WERI-Rb-1 (cell line): Measurements from ENCODE around the gene ZC3H15.

Source experiments
- DNase-seq: peaks from one replicate; pipeline ENCODE4 v3.0.0-alpha.2; 2020
- H3K27ac ChIP-seq: fragments of 250-450 bp; sonication (Bioruptor Pico); 2 replicates; pipeline ENCODE4 v1.5.1; 2020; ENCODE audit warnings: mild to moderate bottlenecking, moderate library complexity
- H3K27me3 ChIP-seq: fragments of 250-450 bp; sonication (Bioruptor Pico); 2 replicates; pipeline ENCODE4 v1.5.1; 2021; ENCODE audit warnings: mild to moderate bottlenecking, low read depth, moderate library complexity; ENCODE audit not compliant: insufficient read depth, severe bottlenecking
- H3K36me3 ChIP-seq: fragments of 250-450 bp; sonication (Bioruptor Pico); 2 replicates; pipeline ENCODE4 v1.5.1; 2020; ENCODE audit warnings: mild to moderate bottlenecking, moderate library complexity
- H3K4me3 ChIP-seq: 2 replicates; pipeline ENCODE4 v1.5.1; 2011; ENCODE audit warnings: low read depth, mild to moderate bottlenecking, control low read depth, low read length
- H3K9me3 ChIP-seq: fragments of 250-450 bp; sonication (Bioruptor Pico); 2 replicates; pipeline ENCODE4 v1.5.1; 2021; ENCODE audit warnings: mild to moderate bottlenecking, moderate library complexity; ENCODE audit not compliant: severe bottlenecking
- TF ChIP-seq, protein P1 (sequence below): IDR thresholded peaks from 2 replicates; pipeline ENCODE4 v1.5.1; 2011; ENCODE audit warnings: low read depth, mild to moderate bottlenecking, control low read depth, inconsistent platforms, low read length

The ZC3H15 gene

DNA sequence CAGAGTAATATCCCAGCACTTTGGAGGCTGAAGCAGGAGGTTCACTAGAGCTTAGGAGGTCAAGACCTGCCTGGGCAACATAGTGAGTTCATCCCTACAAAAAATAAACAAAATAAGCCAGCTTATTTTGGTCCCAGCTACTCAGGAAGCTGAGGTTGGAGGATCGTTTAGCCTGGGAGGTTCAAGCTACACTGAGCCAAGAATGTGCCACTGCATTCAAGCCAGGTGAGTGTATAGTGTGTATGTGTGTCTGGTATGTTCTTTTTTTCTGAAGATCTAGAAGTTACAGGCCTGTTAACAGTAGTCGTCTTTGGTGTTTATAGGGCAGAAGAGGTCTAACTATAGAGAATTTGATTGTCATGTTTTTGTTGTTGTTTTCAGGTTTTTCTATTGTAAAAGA is 40.2 kb downstream of the ZC3H15 start:
- H3K36me3 ChIP-seq: no peaks in the 10 kb centered on the region
- no peak for DNase-seq
- no peak overlapping the region for H3K4me3 ChIP-seq
- TF ChIP-seq, protein P1, sequence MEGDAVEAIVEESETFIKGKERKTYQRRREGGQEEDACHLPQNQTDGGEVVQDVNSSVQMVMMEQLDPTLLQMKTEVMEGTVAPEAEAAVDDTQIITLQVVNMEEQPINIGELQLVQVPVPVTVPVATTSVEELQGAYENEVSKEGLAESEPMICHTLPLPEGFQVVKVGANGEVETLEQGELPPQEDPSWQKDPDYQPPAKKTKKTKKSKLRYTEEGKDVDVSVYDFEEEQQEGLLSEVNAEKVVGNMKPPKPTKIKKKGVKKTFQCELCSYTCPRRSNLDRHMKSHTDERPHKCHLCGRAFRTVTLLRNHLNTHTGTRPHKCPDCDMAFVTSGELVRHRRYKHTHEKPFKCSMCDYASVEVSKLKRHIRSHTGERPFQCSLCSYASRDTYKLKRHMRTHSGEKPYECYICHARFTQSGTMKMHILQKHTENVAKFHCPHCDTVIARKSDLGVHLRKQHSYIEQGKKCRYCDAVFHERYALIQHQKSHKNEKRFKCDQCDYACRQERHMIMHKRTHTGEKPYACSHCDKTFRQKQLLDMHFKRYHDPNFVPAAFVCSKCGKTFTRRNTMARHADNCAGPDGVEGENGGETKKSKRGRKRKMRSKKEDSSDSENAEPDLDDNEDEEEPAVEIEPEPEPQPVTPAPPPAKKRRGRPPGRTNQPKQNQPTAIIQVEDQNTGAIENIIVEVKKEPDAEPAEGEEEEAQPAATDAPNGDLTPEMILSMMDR: no peak
- no peaks in the 10 kb centered on the region for H3K27me3 ChIP-seq
- no peaks in the 10 kb centered on the region for H3K9me3 ChIP-seq
- H3K27ac ChIP-seq: no peak overlapping the region

DNA sequence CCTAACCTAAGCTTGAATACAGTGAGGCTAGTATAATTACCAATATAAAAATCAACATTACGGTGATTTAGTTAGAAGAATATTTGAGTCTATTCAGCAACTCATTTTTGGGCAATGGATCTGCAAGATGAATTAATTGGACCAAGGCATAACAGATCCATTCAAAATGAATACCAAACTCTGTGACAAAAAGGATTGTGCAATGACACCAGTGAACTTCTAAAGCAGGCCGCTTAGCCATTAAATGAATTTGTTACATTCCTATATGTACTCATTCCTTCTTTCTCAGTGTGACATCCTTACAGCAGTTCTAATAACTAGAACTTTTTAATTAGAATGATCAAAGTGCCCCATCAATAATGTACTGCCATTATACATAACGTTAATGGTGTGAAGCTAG is 44.3 kb downstream of the ZC3H15 start:
- H3K27ac ChIP-seq: no peak overlapping the region
- TF ChIP-seq, protein P1: no peak
- no peak for DNase-seq
- H3K36me3 ChIP-seq: no peaks in the 10 kb centered on the region
- H3K27me3 ChIP-seq: peaks cover 11% of the 10 kb centered on the region
- no peaks in the 10 kb centered on the region for H3K9me3 ChIP-seq
- no peak overlapping the region for H3K4me3 ChIP-seq

DNA sequence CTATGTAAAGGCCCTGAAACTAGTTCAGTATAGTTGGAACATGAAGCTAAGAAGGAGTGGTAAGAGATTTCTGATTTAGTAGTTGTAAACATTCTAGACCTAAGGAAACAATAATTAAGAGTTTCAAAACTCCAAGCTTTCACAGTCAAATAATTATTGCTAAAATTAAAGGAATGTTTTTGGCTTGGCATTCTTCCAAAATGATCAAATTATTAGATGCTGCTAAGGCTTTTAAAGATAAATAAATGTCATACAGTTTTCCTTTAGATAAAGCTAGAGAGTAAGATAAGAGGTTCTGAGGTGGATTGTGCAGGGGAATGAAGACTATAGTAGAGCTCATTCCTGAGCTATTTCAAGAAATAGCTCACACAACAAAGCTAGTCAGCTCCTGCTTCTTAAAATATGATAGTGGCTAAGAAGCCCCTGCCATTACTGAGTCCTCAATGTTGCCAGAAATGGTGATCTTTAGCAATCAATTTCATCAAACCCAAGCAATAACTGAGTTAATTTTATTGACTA is 45.3 kb downstream of the ZC3H15 start:
- no peak overlapping the region for H3K4me3 ChIP-seq
- H3K36me3 ChIP-seq: no peaks in the 10 kb centered on the region
- no peaks in the 10 kb centered on the region for H3K9me3 ChIP-seq
- DNase-seq: no peak
- TF ChIP-seq, protein P1: no peak
- peaks cover 12% of the 10 kb centered on the region for H3K27me3 ChIP-seq
- H3K27ac ChIP-seq: no peak overlapping the region

DNA sequence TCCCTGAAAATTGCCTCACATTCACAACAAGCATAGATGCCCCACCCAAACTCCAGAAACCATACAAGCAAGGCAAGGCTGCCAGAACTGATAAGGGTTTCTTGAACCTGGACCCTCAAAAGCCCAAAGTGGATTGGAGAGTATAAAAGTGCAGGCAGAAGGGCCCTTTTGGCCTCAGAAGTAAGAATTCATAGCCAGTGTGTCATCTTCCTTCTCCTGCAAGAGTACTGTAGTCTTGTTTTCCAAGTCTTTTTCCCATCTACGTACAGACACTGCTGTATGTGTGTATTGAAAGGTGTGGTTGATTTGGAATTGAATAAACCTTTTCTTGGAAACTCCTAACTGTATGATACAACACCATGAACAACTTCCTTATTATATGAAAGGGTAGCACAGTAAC is 46.8 kb downstream of the ZC3H15 start:
- DNase-seq: no peak
- Histone ChIP-seq H3K36me3 (no peaks in the 10 kb centered on the region), H3K4me3 (no peak overlapping the region), H3K9me3 (no peaks in the 10 kb centered on the region), H3K27ac (no peak overlapping the region), H3K27me3 (peaks cover 15% of the 10 kb centered on the region)
- TF ChIP-seq, protein P1: no peak

DNA sequence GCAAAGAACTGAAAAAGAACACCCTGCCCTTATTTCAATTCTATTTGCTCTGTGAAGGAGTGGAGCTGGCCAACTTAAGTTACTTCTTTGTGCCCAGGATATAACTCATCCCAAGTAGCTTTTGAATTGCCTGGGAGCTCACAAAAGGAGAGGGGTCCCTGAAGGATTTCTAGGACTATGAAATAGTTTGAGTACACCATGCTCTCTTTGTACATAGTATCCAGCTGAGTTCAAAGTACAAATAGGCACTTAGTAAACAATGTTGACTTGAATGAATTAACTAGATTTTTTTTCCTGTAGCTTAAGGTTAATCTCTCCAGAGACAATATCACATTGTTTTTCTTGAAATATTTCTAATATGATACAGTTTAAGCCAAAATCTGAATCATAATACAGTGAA is 47.7 kb downstream of the ZC3H15 start:
- H3K4me3 ChIP-seq: no peak overlapping the region
- H3K27me3 ChIP-seq: peaks cover 15% of the 10 kb centered on the region
- TF ChIP-seq, protein P1: no peak
- H3K27ac ChIP-seq: no peak overlapping the region
- H3K9me3 ChIP-seq: no peaks in the 10 kb centered on the region
- no peak for DNase-seq
- H3K36me3 ChIP-seq: no peaks in the 10 kb centered on the region

DNA sequence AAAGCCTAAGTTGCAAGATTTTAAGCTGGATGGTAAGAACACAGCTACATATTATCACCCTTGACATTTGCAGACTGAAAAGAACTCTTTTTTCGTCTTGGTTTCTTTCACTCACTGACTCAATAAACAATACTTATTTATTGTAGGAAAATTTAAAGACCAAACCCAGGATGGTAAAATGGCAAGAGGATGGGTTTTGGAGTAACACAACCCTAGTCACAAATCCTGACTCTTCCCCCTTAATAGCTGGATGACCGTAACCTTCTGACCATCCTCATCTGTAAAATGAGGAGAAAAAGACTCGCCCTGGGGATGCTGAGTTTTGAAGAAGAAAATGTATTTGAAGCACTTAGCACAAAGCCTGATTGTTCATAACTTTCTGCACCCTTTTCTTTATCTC is 48.3 kb downstream of the ZC3H15 start:
- Histone ChIP-seq H3K36me3 (no peaks in the 10 kb centered on the region), H3K9me3 (no peaks in the 10 kb centered on the region), H3K27me3 (peaks cover 15% of the 10 kb centered on the region), H3K27ac (no peak overlapping the region), H3K4me3 (no peak overlapping the region)
- TF ChIP-seq, protein P1: no peak
- DNase-seq: no peak
